ENCODE results near the gene FAM186B.

The FAM186B gene

GRCh38 chr12:49568442-49569162, 36.8 kb downstream of the FAM186B start:
- no peaks in the 10 kb centered on the region for H3K9me3 ChIP-seq (ENCODE audit: control insufficient read depth, low read length)

DNA sequence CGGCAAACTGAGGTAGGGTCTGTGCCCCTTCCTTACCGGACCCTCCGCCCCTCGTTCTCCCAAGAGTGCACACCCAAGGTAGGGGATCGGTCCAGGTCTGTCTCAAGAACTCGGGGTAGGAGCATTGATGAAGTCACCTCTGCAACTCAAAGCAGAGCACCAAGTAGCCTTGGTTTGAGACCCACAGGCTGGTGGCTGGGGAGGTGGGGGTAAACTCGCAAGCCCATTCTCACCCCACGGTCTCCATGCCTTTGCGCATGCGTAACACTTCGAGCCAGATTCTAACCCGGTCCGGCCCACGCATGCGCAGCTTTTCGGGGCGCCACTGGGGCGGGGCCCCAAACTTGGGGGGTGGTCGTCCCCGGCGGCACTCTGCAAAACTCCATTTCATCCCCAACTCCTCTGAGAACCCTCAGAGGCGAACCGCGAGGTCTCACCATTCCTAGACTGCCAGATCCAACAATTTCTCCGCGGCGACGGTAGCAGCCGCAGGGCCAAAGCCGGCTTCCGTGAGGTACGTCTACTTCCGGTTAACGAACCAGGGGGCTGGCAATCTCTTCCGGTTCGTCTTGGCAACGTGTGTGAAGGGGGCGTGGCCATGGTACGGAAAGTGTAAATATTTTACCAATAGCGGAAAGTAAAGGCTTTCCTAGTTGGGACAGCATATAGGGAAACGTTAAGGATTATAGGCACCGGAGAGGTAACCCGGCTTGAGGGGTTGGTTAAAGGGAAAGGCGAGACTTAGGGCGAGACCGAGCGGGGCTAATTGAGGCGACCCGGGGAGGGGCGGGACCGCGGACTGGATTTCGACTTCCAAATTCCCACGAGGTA, 37.6 kb downstream of the FAM186B start, which contains the start of gene MCRS1:
Gene MCRS1 (minus strand): TSS at position 532 of the 831 bp plus-strand sequence. CDS start 1,411 bp downstream, outside the sequence.
- Histone ChIP-seq H3K4me3 (ENCODE audit: insufficient read depth in 1 of 2, low read depth in 1 of 2, low read length in 2 of 2) (peak within 1 kb of the TSS; percentile 85 to 97), H3K4me1 (ENCODE audit: control insufficient read depth, insufficient read depth, low read depth, low read length) (peaks cover 11% of the 10 kb centered on the region), H3K18ac (ENCODE audit: low read depth in 1 of 2, low read length in 2 of 2) (peak within 1 kb of the TSS; percentile 96 to 97), H3K9ac (ENCODE audit: low read length) (peak within 1 kb of the TSS; percentile 97), H3K4ac (ENCODE audit: low read depth in 1 of 2, low read length in 2 of 2) (peak within 1 kb of the TSS; percentile 85 to 90), H3K14ac (ENCODE audit: low read length in 2 of 2) (peak within 1 kb of the TSS in 1 of 2 experiments; percentile 91), H3K27ac (ENCODE audit: low read length, poor library complexity, severe bottlenecking) (peak within 1 kb of the TSS; percentile 92), H3K79me1 (replicated peaks; ENCODE audit: low read length, poor library complexity, severe bottlenecking) (peaks cover 43% of the 10 kb centered on the region), H2BK120ac (ENCODE audit: low read depth, low read length) (no peak within 1 kb of the TSS), H4K91ac (ENCODE audit: low read length) (peak within 1 kb of the TSS; percentile 74), H2BK5ac (ENCODE audit: low read depth, low read length, poor library complexity, severe bottlenecking) (peak within 1 kb of the TSS; percentile 95), H2AK5ac (ENCODE audit: low read length, severe bottlenecking) (no peak within 1 kb of the TSS), H3K36me3 (ENCODE audit: control insufficient read depth in 1 of 2, insufficient read depth in 2 of 2, low read depth in 1 of 2, low read length in 2 of 2) (peaks cover 35 to 36% of the 10 kb centered on the region in 2 experiments), H2BK15ac (ENCODE audit: low read depth, poor library complexity, severe bottlenecking) (no peak within 1 kb of the TSS), H3K9me3 (ENCODE audit: control insufficient read depth, low read length) (no peaks in the 10 kb centered on the region), H4K8ac (ENCODE audit: low read length) (peak within 1 kb of the TSS; percentile 91), H3K4me2 (ENCODE audit: low read length, poor library complexity, severe bottlenecking) (peak within 1 kb of the TSS; percentile 96), H3K23ac (ENCODE audit: low read length in 2 of 2) (peak within 1 kb of the TSS in 1 of 2 experiments; percentile 61), H2BK12ac (ENCODE audit: low read length in 2 of 2) (peak within 1 kb of the TSS in 1 of 2 experiments; percentile 28), H2AFZ (ENCODE audit: low read depth, low read length) (peak within 1 kb of the TSS; percentile 92), H3K27me3 (ENCODE audit: control insufficient read depth in 1 of 2, insufficient read depth in 1 of 2, low read length in 2 of 2) (no peaks in the 10 kb centered on the region)
- WGBS: under 1% methylated on average over 52 of the region's 54 CpGs
- DNase-seq: peak; percentile 94

More at GRCh38 chr12:49568442-49569162, 36.8 kb downstream of the FAM186B start:
- Histone ChIP-seq H4K91ac (ENCODE audit: low read length) (no peak overlapping the region), H2BK12ac (ENCODE audit: low read length in 2 of 2) (no peak overlapping the region), H3K4ac (ENCODE audit: low read depth in 1 of 2, low read length in 2 of 2) (peak overlapping the region in 1 of 2 experiments; percentile 17), H2BK5ac (ENCODE audit: low read depth, low read length, poor library complexity, severe bottlenecking) (no peak overlapping the region), H3K14ac (ENCODE audit: low read length in 2 of 2) (no peak overlapping the region), H3K79me1 (replicated peaks; ENCODE audit: low read length, poor library complexity, severe bottlenecking) (peaks cover 46% of the 10 kb centered on the region), H3K27me3 (ENCODE audit: control insufficient read depth in 1 of 2, insufficient read depth in 1 of 2, low read length in 2 of 2) (no peaks in the 10 kb centered on the region), H3K23ac (ENCODE audit: low read length in 2 of 2) (peak overlapping the region in 1 of 2 experiments; percentile 23), H4K8ac (ENCODE audit: low read length) (no peak overlapping the region), H3K18ac (ENCODE audit: low read depth in 1 of 2, low read length in 2 of 2) (peak overlapping the region in 1 of 2 experiments; percentile 41), H2BK120ac (ENCODE audit: low read depth, low read length) (no peak overlapping the region), H2AFZ (ENCODE audit: low read depth, low read length) (peak overlapping the region; percentile 92), H2BK15ac (ENCODE audit: low read depth, poor library complexity, severe bottlenecking) (no peak overlapping the region), H2AK5ac (ENCODE audit: low read length, severe bottlenecking) (no peak overlapping the region), H3K36me3 (ENCODE audit: control insufficient read depth in 1 of 2, insufficient read depth in 2 of 2, low read depth in 1 of 2, low read length in 2 of 2) (peaks cover 29 to 32% of the 10 kb centered on the region in 2 experiments), H3K27ac (ENCODE audit: low read length, poor library complexity, severe bottlenecking) (peak overlapping the region; percentile 92), H3K4me3 (ENCODE audit: insufficient read depth in 1 of 2, low read depth in 1 of 2, low read length in 2 of 2) (peak overlapping the region; percentile 85 to 97), H3K4me1 (ENCODE audit: control insufficient read depth, insufficient read depth, low read depth, low read length) (peaks cover 11% of the 10 kb centered on the region), H3K4me2 (ENCODE audit: low read length, poor library complexity, severe bottlenecking) (peak overlapping the region; percentile 96), H3K9ac (ENCODE audit: low read length) (peak overlapping the region; percentile 97)
- WGBS: 4% methylated on average over 18 of the region's 19 CpGs
- peak; percentile 21 for DNase-seq

- WGBS: 10% methylated on average over 11 of the region's 11 CpGs
- Histone ChIP-seq H3K4me1 (ENCODE audit: control insufficient read depth, insufficient read depth, low read depth, low read length) (peaks cover 11% of the 10 kb centered on the region), H3K9me3 (ENCODE audit: control insufficient read depth, low read length) (no peaks in the 10 kb centered on the region), H3K9ac (ENCODE audit: low read length) (peak overlapping the region; percentile 97), H2AFZ (ENCODE audit: low read depth, low read length) (peak overlapping the region; percentile 91), H3K27me3 (ENCODE audit: control insufficient read depth in 1 of 2, insufficient read depth in 1 of 2, low read length in 2 of 2) (no peaks in the 10 kb centered on the region), H2BK5ac (ENCODE audit: low read depth, low read length, poor library complexity, severe bottlenecking) (no peak overlapping the region), H2AK5ac (ENCODE audit: low read length, severe bottlenecking) (no peak overlapping the region), H4K91ac (ENCODE audit: low read length) (no peak overlapping the region), H3K14ac (ENCODE audit: low read length in 2 of 2) (peak overlapping the region in 1 of 2 experiments; percentile 91), H3K18ac (ENCODE audit: low read depth in 1 of 2, low read length in 2 of 2) (peak overlapping the region; percentile 61 to 96), H3K79me1 (replicated peaks; ENCODE audit: low read length, poor library complexity, severe bottlenecking) (peaks cover 41% of the 10 kb centered on the region), H3K36me3 (ENCODE audit: control insufficient read depth in 1 of 2, insufficient read depth in 2 of 2, low read depth in 1 of 2, low read length in 2 of 2) (peaks cover 40% of the 10 kb centered on the region in 2 experiments), H4K8ac (ENCODE audit: low read length) (peak overlapping the region; percentile 91), H2BK120ac (ENCODE audit: low read depth, low read length) (no peak overlapping the region), H3K27ac (ENCODE audit: low read length, poor library complexity, severe bottlenecking) (no peak overlapping the region), H3K4me2 (ENCODE audit: low read length, poor library complexity, severe bottlenecking) (peak overlapping the region; percentile 95), H2BK12ac (ENCODE audit: low read length in 2 of 2) (peak overlapping the region in 1 of 2 experiments; percentile 28), H3K4ac (ENCODE audit: low read depth in 1 of 2, low read length in 2 of 2) (peak overlapping the region; percentile 85 to 90), H2BK15ac (ENCODE audit: low read depth, poor library complexity, severe bottlenecking) (no peak overlapping the region), H3K4me3 (ENCODE audit: insufficient read depth in 1 of 2, low read depth in 1 of 2, low read length in 2 of 2) (peak overlapping the region; percentile 85 to 97), H3K23ac (ENCODE audit: low read length in 2 of 2) (peak overlapping the region in 1 of 2 experiments; percentile 61)
- no peak for DNase-seq
These were observed 38.2 kb downstream of the FAM186B start for GRCh38 chr12:49567302-49567610.

GRCh38 chr12:49566361-49566760, 39.1 kb downstream of the FAM186B start:
- Histone ChIP-seq H3K4me1 (ENCODE audit: control insufficient read depth, insufficient read depth, low read depth, low read length) (peaks cover 11% of the 10 kb centered on the region), H3K14ac (ENCODE audit: low read length in 2 of 2) (no peak overlapping the region), H2BK12ac (ENCODE audit: low read length in 2 of 2) (no peak overlapping the region), H2BK5ac (ENCODE audit: low read depth, low read length, poor library complexity, severe bottlenecking) (no peak overlapping the region), H2AK5ac (ENCODE audit: low read length, severe bottlenecking) (no peak overlapping the region), H3K18ac (ENCODE audit: low read depth in 1 of 2, low read length in 2 of 2) (no peak overlapping the region), H3K79me1 (replicated peaks; ENCODE audit: low read length, poor library complexity, severe bottlenecking) (peaks cover 36% of the 10 kb centered on the region), H4K8ac (ENCODE audit: low read length) (no peak overlapping the region), H3K27me3 (ENCODE audit: control insufficient read depth in 1 of 2, insufficient read depth in 1 of 2, low read length in 2 of 2) (no peaks in the 10 kb centered on the region), H2BK15ac (ENCODE audit: low read depth, poor library complexity, severe bottlenecking) (no peak overlapping the region), H3K36me3 (ENCODE audit: control insufficient read depth in 1 of 2, insufficient read depth in 2 of 2, low read depth in 1 of 2, low read length in 2 of 2) (peaks cover 47 to 49% of the 10 kb centered on the region in 2 experiments), H3K9me3 (ENCODE audit: control insufficient read depth, low read length) (no peaks in the 10 kb centered on the region), H3K4ac (ENCODE audit: low read depth in 1 of 2, low read length in 2 of 2) (no peak overlapping the region), H3K4me3 (ENCODE audit: insufficient read depth in 1 of 2, low read depth in 1 of 2, low read length in 2 of 2) (peak overlapping the region in 1 of 2 experiments; percentile 97), H3K23ac (ENCODE audit: low read length in 2 of 2) (no peak overlapping the region), H3K4me2 (ENCODE audit: low read length, poor library complexity, severe bottlenecking) (no peak overlapping the region), H2AFZ (ENCODE audit: low read depth, low read length) (no peak overlapping the region), H3K27ac (ENCODE audit: low read length, poor library complexity, severe bottlenecking) (no peak overlapping the region), H2BK120ac (ENCODE audit: low read depth, low read length) (no peak overlapping the region), H4K91ac (ENCODE audit: low read length) (no peak overlapping the region), H3K9ac (ENCODE audit: low read length) (peak overlapping the region; percentile 97)
- 99% methylated on average over 12 of the region's 13 CpGs for WGBS
- no peak for DNase-seq
